Neutrophil (primary cell): ENCODE results near the gene PLB1.
A peak's percentile ranks its signal among the peaks of the same experiment; 100 is the strongest.

ENCODE experiments used
- H3K27ac ChIP-seq: fragments of 200-600 bp; sonication (generic); 2 replicates; pipeline ENCODE4 v1.5.1; 2016; ENCODE audit warnings: mild to moderate bottlenecking, moderate library complexity
- H3K27me3 ChIP-seq: fragments of 200-600 bp; sonication (generic); 2 replicates; pipeline ENCODE4 v1.6.0; 2016; ENCODE audit warnings: mild to moderate bottlenecking
- H3K36me3 ChIP-seq: fragments of 200-600 bp; sonication (generic); 2 replicates; pipeline ENCODE4 v1.5.1; 2017
- H3K4me1 ChIP-seq, 2 experiments: fragments of 200-600 bp in 1 of 2; sonication (generic) in 1 of 2; 1 replicate in 1 of 2; 2 replicates in 1 of 2; pipeline versions ENCODE4 v1.5.1 to v1.6.1; 2013 to 2016; ENCODE audit warnings: low read depth in 1 of 2, low read length in 1 of 2, mild to moderate bottlenecking in 1 of 2, moderate library complexity in 1 of 2; ENCODE audit not compliant: control insufficient read depth in 1 of 2, insufficient read depth in 1 of 2
- H3K4me3 ChIP-seq, 2 experiments: fragments of 200-600 bp in 1 of 2; sonication (generic) in 1 of 2; 1 replicate in 1 of 2; 2 replicates in 1 of 2; pipeline ENCODE4 v1.5.1; 2013 to 2016; ENCODE audit warnings: low read depth in 1 of 2, low read length in 1 of 2, mild to moderate bottlenecking in 1 of 2, moderate library complexity in 1 of 2
- H3K9me3 ChIP-seq: fragments of 200-600 bp; sonication (generic); 2 replicates; pipeline ENCODE4 v1.5.1; 2016
- TF ChIP-seq, protein P1 (sequence below): fragments of 200-600 bp; sonication (generic); IDR thresholded peaks from 2 replicates; pipeline ENCODE4 v1.5.1; 2016; ENCODE audit warnings: antibody characterized with exemption

PLB1 gene

DNA sequence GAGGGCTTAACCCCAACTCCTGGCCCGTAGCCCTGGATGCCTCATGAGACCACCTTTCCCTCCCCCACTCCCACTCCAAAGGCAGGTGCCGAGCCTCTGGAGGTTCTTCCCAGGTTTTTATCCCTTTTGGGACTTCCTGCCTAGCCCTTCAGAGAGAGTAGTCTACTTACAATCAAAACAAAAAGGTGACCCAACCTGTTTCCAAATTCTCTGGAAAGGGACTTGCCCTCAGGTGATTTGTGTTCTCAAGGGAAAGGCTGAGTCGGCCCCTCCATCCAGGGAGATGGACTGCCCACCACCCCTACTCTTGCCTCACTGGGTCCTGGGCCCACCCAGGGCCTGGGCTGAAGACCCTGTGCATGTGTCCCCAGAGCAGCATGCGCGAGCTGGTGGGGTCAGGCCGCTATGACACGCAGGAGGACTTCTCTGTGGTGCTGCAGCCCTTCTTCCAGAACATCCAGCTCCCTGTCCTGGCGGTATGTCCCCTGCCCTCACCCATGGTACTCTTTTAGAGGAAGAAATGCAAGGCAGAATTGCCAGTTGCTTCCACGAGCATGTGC, 108.5 kb downstream of the PLB1 start:
- Histone ChIP-seq H3K9me3 (no peaks in the 10 kb centered on the region), H3K27me3 (no peaks in the 10 kb centered on the region), H3K36me3 (peaks cover 34% of the 10 kb centered on the region), H3K27ac (peak overlapping the region; percentile 91), H3K4me3 (no peak overlapping the region), H3K4me1 (peaks cover 60 to 68% of the 10 kb centered on the region in 2 experiments)
- TF ChIP-seq, protein P1, sequence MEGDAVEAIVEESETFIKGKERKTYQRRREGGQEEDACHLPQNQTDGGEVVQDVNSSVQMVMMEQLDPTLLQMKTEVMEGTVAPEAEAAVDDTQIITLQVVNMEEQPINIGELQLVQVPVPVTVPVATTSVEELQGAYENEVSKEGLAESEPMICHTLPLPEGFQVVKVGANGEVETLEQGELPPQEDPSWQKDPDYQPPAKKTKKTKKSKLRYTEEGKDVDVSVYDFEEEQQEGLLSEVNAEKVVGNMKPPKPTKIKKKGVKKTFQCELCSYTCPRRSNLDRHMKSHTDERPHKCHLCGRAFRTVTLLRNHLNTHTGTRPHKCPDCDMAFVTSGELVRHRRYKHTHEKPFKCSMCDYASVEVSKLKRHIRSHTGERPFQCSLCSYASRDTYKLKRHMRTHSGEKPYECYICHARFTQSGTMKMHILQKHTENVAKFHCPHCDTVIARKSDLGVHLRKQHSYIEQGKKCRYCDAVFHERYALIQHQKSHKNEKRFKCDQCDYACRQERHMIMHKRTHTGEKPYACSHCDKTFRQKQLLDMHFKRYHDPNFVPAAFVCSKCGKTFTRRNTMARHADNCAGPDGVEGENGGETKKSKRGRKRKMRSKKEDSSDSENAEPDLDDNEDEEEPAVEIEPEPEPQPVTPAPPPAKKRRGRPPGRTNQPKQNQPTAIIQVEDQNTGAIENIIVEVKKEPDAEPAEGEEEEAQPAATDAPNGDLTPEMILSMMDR, result no peak

DNA sequence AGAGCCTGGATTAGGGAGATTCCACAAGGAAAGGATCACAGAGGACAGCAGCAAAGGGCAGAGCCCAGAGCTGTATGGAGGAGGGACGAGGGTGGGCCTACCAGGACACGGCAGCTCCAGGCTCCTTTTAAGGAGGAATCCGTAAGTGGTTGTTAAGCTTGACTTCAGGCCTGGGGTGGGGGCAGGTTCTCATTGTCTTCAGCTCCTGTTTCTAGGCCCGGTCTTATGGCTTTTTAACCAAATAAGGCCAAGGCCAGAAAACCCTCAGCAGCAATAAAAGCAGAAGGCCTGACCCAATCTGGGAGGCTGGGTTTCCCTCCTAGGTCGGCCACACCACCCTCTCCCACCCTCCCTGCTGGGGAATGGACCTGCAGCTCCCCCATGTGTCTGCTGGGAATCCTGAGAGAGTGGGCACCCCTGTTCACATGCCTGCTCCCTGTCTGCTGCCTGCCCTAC, 111.2 kb downstream of the PLB1 start:
- TF ChIP-seq, protein P1, result no peak
- Histone ChIP-seq H3K9me3 (no peaks in the 10 kb centered on the region), H3K27ac (peak overlapping the region; percentile 44), H3K4me3 (no peak overlapping the region), H3K36me3 (peaks cover 53% of the 10 kb centered on the region), H3K4me1 (peaks cover 36 to 41% of the 10 kb centered on the region in 2 experiments), H3K27me3 (no peaks in the 10 kb centered on the region)

DNA sequence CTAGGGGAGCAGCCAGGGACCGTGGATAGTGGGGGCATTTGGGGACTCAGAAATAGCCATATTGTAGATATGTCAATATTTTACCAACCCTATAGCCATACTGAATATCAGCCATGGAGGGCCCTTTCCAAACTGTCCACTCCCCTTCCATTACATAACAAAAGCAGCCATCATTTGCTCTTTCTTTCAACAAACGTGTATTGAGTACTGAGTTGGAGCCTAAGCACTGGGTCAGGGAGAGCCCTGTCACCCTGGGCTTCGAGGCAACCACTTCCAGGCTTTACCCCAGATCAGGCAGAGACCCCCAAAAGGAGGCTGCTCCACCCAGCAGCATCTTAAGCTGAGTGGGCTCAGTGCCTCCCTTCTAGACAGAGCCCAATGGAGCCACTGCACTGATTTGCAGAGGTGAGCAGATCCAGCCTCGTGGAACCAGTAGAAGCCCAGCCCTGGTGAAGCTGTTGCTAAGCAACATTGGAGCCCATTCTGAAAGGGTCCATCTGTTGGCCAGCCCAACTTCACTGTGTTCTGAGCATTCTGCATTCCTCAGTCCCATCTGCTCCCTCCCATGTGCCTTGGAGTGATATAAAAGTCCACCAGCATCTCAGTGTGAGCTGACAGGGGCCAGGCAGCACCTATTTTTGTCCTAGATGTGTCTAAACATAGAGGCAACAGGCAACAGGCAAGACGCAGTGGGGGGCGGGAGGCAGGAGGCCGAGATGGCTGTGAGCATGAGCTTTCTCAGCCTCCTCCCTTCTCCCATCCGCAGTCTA, 112.1 kb downstream of the PLB1 start:
- Histone ChIP-seq H3K36me3 (peaks cover 53% of the 10 kb centered on the region), H3K27ac (peak overlapping the region; percentile 44), H3K4me3 (no peak overlapping the region), H3K9me3 (no peaks in the 10 kb centered on the region), H3K4me1 (peaks cover 27 to 32% of the 10 kb centered on the region in 2 experiments), H3K27me3 (no peaks in the 10 kb centered on the region)
- TF ChIP-seq, protein P1, result no peak

DNA sequence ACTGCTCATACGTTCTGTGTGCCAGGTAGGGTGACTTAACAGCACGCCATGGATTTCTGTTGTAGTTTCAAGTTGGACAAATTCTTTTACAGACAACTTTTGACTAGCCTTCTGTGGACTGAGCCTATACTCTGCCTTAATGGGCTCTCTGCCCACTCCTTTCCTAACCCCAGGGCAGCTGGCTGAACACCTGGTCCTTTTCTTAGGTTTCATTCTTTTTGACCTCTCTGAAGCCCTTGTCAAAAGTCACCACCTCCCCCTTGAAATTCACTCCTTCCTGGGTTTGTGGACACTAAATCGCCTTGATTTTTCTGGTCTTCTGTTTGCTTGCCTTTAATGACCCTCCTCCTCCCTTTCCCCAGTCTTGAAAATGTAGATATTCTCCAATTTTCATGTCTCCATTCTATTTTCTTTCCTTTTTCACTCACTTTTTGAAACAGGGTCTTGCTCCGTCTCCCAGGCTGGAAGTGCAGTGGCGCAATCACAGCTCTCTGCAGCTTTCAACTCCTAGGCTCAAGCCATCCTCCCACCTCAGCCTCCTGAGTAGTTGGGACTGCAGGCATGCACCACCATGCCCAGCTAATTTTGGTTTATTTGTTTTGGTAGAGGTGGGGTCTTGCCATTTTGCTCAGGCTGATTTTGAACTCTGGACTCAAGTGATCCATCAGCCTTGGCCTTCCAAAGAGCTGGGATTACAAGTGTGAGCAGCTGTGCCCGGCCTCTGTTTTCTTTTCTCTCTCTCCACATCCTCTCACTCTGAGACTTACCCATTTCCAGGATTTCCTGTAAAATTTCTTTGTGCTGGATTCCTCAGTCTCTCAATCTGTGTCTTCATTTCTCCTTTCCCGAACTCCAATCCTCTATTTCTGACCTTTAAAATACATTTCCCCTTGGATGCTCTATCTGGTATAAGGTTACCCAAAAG, 112.9 kb downstream of the PLB1 start:
- TF ChIP-seq, protein P1, result no peak
- peaks cover 18 to 24% of the 10 kb centered on the region in 2 experiments for H3K4me1 ChIP-seq
- H3K27me3 ChIP-seq, result no peaks in the 10 kb centered on the region
- peaks cover 61% of the 10 kb centered on the region for H3K36me3 ChIP-seq
- no peaks in the 10 kb centered on the region for H3K9me3 ChIP-seq
- no peak overlapping the region for H3K4me3 ChIP-seq
- no peak overlapping the region for H3K27ac ChIP-seq

DNA sequence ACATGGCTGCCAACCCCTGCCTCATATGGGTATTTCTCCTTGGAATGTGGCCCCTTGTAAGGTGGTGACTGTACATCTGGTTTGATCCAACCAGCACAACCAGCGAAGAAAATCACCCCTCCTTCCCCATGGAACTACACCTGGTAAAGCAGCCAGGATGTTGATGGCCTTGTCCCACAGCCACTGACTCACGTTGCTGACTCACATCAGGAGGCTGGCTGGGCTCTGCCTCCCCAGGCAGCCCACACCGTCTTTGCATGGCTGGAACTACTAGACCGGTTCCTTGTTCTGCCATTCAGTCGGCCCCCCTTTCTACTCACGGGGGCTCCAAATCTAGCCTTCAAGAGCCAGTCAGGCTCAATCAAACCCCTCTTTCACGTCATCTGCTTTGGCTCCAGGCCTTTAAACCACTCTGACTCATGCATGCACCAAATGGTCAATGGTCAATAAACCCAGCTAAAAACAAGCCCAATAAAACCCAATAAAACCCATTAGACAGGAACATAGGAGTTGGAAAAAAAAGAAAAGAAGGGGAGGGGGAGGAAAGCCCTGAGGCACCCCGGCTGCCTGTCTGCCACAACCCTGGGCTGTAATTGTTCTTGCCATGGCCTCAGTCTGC, 114.8 kb downstream of the PLB1 start:
- Histone ChIP-seq H3K4me1 (peaks cover 4 to 8% of the 10 kb centered on the region in 2 experiments), H3K9me3 (no peaks in the 10 kb centered on the region), H3K36me3 (peaks cover 68% of the 10 kb centered on the region), H3K27me3 (no peaks in the 10 kb centered on the region), H3K27ac (no peak overlapping the region), H3K4me3 (no peak overlapping the region)
- TF ChIP-seq, protein P1, result no peak
